Measurements from ENCODE around the gene PRRT4.

The PRRT4 gene

GRCh38 chr7:128380483-128381106 is 19.1 kb upstream of the PRRT4 start:
- H3K27ac ChIP-seq: no peak overlapping the region
- no peak for TF ChIP-seq CTCF (IDR thresholded peaks at IDR 0.05)
- TF ChIP-seq ZFX (IDR thresholded peaks at IDR 0.05; ENCODE audit: borderline replicate concordance): no peak

- no peak for TF ChIP-seq ZFX (IDR thresholded peaks at IDR 0.05; ENCODE audit: borderline replicate concordance)
- TF ChIP-seq CTCF (IDR thresholded peaks at IDR 0.05): no peak
Measured at GRCh38 chr7:128379900-128380479, 18.5 kb upstream of the PRRT4 start.

GRCh38 chr7:128378637-128379036 is 17.1 kb upstream of the PRRT4 start:
- TF ChIP-seq ZFX (IDR thresholded peaks at IDR 0.05; ENCODE audit: borderline replicate concordance) (no peak), CTCF (IDR thresholded peaks at IDR 0.05) (no peak)

More at GRCh38 chr7:128379900-128380479, 18.5 kb upstream of the PRRT4 start:
- no peak overlapping the region for H3K27ac ChIP-seq

GRCh38 chr7:128376077-128376476 is 14.6 kb upstream of the PRRT4 start:
- no peak for TF ChIP-seq CTCF (IDR thresholded peaks at IDR 0.05)
- no peak for TF ChIP-seq ZFX (IDR thresholded peaks at IDR 0.05; ENCODE audit: borderline replicate concordance)
- no peak overlapping the region for H3K27ac ChIP-seq

More at GRCh38 chr7:128378637-128379036, 17.1 kb upstream of the PRRT4 start:
- no peak overlapping the region for H3K27ac ChIP-seq

- H3K27ac ChIP-seq: no peak overlapping the region
- TF ChIP-seq ZFX (IDR thresholded peaks at IDR 0.05; ENCODE audit: borderline replicate concordance): no peak
- no peak for TF ChIP-seq CTCF (IDR thresholded peaks at IDR 0.05)
Measured at GRCh38 chr7:128374041-128374440, 12.6 kb upstream of the PRRT4 start.

GRCh38 chr7:128373606-128374005 is 12.1 kb upstream of the PRRT4 start:
- H3K27ac ChIP-seq: no peak overlapping the region
- TF ChIP-seq CTCF (IDR thresholded peaks at IDR 0.05): no peak
- no peak for TF ChIP-seq ZFX (IDR thresholded peaks at IDR 0.05; ENCODE audit: borderline replicate concordance)

- TF ChIP-seq ZFX (IDR thresholded peaks at IDR 0.05; ENCODE audit: borderline replicate concordance) (no peak), CTCF (IDR thresholded peaks at IDR 0.05) (no peak)
- H3K27ac ChIP-seq: no peak overlapping the region
Measured at GRCh38 chr7:128370491-128370890, 9.0 kb upstream of the PRRT4 start.

All from 22Rv1 (cell line).